GM19328 (cell line): Measurements from ENCODE around the gene MESP1.

Experiments
- ATAC-seq: cut with Tn5 transposase; IDR thresholded peaks from one replicate; pipeline ENCODE4 v1.9.1; 2021; ENCODE audit warnings: mild to moderate bottlenecking, moderate library complexity; ENCODE audit not compliant: unreplicated experiment

Gene MESP1

DNA sequence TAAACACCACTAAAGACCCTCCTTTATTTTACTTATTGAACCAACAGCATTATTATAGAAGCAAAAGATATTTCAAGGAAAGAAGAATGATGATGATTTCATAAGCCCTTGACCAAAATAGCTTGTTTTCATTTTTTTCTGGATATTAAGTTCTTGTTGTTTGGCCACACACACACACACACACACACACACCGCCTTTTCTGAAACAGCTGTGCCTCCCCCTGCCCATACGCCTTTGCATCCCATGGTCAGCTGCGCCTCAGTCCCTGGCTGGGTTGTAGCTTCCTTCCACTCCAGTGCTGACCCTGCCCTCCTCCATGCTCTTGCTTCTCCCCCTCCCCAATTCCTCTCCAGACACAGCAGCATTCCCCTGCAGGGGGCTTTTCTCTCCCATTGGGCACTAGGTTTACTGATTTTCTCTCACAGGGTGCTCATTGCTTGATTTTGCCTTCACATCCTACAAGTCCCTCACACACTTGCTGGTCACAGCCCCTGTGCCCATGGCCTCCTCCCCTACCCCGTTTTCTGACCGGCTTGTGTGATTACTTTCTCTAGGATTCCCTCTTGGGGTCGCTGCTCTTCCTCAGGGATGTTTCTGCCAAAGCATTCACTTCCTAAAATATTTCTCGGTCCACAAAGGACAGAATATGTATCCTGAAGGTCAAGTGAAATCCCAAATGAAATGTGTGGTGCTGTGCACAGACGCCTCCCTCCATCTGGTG is 18.4 kb downstream of the MESP1 start:
- no peak for ATAC-seq

DNA sequence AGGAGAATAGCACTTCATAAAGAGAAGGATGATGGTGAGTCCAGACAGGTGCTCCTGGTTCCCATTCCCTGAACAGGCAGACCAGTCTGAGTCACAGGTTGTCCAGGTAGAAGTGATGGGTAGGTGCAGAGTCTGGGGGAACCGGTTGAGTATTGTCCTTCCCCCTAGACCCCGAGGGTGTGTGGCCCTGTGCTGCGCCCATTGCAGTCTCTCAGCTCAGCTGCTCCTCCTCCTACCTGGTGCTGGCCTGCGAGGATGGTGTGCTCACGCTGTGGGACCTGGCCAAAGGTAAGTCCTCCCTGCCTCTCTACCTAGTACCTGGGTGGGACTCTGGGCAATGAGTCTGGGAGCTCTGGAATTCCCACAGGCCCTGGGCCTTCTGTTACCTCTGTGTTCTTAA is 19.8 kb downstream of the MESP1 start:
- no peak for ATAC-seq

DNA sequence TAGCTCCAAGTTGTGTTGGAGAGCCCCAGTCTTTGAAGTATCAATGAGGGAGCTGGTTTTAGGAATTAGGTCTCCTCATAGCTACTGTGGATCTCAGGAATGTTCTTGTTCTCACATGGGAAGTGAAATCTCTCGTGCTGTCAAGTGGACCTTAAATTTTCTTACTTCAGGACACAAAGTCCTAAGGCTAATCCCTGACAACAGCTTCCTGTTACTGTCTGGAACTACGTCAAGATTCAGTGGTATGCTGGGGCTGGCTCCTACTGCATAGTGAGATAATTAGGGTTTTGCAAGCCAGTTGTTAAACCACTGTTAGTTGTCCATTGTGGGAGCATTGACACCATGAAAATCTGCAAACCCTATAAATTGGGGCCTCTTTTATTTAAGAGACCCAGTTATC is 22.8 kb downstream of the MESP1 start:
- no peak for ATAC-seq

DNA sequence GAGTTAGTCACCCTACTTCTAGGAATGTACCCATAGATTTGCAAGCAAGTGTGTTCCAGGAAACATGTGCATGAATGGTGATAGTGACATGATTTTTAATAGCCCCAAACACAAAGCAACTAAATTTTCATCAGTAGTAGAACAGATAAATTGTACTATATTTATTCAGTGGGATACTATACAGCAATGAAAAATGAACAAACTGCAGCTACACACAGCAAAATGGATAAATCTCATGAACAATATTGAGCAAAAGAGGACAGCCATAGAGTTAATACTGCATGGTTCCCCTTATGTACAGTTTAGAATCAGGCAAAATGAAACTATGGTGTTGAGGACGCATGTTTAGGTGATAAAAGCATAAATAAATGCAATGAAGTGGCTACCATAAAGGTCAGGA is 26.0 kb downstream of the MESP1 start:
- no peak for ATAC-seq

DNA sequence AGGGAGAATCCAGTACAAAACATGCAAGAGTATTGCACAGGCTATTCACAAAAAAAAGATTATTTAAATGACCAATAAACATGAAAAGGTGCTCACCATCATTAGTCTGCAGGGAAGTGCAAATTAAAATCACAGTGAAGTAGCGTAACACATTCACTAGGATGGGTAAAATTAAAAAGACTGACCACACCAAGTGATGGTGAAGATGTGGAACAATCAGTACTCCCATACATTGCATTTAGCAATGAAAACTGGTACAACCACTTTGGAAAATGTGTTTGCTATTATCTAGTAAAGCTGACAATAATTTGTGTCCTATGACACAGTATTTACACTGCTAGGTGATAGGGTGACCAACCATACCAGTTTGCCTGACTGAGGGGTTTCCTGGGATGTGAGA is 26.4 kb downstream of the MESP1 start:
- ATAC-seq: no peak

DNA sequence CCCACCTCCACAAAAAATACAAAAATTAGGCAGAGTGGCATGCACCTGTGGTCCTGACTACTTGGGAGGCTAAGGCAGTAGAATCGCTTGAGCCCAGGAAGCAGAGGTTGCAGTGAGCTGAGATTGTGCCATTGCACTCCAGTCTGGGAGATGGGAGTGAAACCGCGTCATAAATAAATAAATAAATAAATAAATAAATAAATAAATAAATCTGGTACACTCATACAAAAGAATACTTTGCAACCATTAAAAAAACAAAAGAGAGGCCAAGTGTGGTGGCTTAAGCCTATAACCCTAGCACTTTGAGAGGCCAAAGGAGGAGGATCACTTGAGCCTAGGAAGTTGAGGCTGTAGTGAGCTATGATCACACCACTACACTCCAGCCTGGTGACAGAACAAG is 28.0 kb downstream of the MESP1 start:
- ATAC-seq: no peak

DNA sequence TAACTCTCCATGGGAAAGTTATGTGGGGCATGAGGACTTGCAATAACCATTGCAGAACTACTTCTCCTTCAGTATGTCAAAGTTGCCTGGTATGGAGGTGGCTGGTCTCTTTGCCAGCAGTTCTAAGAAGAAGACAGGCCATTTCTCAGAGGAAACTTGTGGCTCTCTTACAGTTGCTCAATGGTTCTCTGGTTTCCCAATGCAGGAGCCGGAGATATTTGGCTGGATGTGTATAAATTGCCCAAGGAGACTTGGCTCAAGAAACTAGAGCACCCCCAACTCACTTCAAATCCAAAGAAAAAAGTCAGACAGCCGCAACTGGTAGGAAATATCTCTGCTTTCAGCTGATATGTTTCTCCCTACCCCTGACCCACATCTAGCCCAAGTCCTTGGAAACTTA is 36.3 kb downstream of the MESP1 start:
- no peak for ATAC-seq

DNA sequence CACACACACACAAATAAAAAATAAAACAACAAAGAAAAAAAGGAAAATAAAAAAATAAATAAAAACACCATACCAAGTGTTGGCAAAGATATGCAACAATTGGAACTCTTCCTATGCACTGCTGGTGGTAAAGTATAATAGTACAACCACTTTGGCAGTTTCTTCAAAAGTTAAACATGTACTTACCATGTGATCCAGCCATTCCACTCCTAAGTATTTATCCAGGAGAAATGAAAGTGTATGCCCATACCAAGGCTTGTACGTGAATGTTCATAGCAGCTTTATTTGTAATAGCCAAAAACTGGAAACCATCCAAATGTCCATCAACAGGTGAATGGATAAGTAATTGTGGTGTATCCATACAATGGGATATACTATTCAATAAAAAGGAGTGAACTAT is 43.5 kb downstream of the MESP1 start:
- no peak for ATAC-seq

DNA sequence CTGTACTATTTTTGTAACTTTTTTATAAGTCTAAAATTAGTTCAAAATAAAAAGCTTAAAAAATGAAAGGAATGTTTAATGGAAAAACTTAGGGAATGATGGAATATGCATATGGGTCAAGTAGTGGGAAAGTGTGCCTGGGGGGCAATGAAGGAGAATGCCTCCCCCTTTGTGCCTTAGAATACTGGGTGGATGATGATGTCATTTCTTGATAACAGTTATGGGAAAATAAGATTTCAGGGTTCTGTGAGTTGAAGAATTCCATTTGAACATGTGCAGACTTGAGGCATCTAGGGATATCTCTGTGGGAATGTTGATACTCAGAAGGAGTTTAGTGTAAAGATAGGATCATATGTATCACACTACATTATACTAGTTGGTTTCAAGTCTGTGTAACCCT is 46.6 kb downstream of the MESP1 start:
- no peak for ATAC-seq
